ENCODE measurements around the gene CCDC102A. TPM values are rescaled to one million over a fixed set of nuclear protein-coding genes. Genes with fewer than 3 reads are reported as not detected.

Gene CCDC102A
- 6.3 to 9.4 TPM (median 8.8 TPM) in 5 replicates for total RNA-seq (2022; extraction: Qiagen RNA extraction; ENCODE audit: low read depth)

DNA sequence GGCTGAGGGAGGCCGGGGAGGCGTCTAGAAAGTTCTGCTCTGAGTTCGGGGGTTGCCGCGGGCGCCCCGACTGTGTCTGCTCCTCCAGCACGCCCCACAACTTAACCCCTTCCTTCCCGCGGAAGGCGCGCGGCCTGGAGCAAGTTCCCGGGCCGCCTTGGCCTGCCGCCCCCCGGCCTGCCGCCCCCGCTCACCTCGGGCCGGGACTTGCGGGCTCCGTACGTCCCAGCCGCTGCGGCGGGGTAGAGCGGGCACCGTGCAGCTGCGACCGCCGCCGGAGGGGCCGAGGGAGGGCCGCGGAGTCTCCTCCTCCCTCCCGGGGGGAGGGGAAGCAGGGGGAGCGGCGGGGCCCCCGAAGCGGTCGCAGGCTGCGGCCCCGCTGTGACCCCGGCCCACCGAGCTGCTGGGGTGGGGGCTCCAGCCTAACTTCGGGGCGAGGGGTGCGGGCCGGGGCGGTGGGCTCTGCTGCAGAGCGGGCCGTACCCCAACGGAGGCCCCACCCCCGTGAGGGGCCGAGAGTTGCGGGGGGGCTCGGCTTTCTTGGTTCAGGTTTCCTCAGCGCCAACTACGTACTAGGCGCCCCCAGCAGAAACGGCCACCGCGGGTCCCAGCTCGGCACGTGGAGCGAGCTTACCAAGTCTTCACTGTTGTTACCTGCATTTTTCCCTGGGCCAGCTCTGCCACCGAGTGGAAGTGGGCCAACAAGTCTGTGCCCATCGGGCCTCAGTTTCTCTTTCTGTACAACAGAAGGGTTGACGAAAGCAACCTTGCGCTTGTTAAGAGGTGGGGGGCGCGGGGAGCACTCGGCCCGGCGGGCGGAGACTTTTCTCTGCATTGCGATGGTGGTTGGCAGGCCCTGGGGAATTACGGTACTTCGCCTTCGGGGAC is at the start of gene CCDC102A:
Gene CCDC102A (minus strand): TSS at position 266 of the 888 bp plus-strand sequence. CDS start 7,394 bp downstream, outside the sequence.

DNA sequence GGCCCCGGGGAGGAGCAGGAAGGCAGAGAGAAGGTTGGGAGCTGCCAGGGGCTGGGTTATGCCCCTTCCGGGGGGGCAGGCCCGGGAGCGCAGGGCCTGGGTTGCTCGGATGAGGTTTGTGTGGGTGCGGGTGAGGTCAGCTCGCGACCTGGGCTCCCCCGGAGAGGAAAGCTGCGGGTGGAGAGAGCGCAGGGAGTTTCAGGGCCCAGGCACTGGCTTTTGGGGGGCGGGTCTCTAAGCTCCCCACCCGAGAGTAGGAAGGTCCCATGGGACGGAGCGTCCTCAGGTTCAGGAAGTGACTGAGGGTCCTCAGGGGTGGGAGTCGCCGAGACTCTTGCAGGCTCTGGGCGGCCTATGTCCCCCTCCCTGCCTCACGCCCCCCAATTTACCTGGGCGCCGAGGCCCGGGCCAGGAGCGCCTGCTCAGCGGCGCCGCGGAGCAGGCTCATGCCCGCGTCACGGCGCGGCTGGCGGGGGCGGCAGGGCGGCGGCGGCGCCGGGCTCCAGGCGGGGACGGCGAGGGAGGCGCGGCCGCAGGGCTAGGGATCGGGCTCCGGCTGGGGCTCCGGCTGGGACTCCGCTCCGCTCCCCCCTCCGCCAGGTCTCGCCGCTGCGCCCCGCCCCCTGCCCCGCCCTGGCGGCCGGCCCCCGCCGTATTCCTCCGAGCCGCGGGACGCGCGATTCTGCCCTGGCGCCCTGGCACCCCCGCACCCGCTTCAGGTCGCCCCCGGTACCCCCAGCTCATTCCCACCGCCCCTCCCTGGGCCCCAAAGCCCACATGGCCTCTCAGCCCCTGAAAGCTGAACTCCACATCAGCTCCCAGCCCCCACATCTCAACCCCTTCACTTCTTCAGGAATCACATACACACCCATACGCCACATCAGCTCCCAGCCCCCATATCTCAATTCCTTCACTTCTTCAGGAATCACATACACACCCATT is 50.2 kb downstream of the CCDC102A start, which contains the start of gene DOK4:
Gene DOK4 (minus strand): TSS at position 578 of the 942 bp plus-strand sequence. CDS start 6,986 bp downstream, outside the sequence.

DNA sequence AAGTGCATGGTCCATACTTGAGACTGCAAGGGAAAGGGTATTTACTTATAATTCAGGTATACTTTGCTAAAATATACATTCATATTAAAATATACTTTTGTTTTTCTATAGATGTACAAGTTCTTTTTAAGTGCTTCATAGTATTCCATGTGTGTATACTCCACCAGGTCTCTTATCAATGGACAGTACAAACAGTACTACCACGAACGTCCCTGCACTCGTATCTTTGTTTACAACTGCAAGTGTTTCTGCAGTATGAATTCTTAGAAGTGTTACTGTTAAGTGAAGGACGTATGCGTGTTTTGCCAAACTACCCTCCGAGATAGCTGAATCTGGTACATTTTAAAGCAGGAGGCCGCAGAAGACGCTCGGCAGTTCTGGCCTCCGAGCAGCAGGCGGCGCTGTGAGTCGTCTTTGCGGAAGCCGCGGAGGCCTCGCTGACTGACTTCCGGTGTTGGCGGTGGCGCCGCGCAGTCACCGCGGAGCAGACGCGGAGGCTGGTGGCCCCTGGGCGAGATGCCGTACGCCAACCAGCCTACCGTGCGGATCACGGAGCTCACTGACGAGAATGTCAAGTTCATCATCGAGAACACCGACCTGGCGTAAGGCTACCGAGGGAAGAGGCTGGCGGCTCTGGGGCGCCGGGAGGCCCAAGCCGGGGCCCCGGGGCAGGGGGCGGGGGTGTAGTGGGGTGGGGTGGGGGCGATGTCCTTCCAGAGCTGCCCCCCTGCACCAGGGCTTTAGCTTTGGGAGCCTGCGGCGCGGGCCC is 74.0 kb downstream of the CCDC102A start, which contains the start of gene POLR2C:
Gene POLR2C (plus strand): TSS at position 471 of the 769 bp plus-strand sequence. CDS start 46 bp downstream, at position 517.

Other genes with a start within 250 kb of the CCDC102A start
- 0.06 to 0.08 TPM (median 0.06 TPM) in 3 of 5 replicates, not detected in the others for gene CCL22, start 177.8 kb downstream of the CCDC102A start, total RNA-seq (2022; extraction: Qiagen RNA extraction; ENCODE audit: low read depth)
- 0.07 to 0.28 TPM (median 0.11 TPM) in 5 replicates for gene CX3CL1, start 164.1 kb downstream of the CCDC102A start, total RNA-seq (2022; extraction: Qiagen RNA extraction; ENCODE audit: low read depth)
- not detected in 5 replicates for gene CCL17, start 131.8 kb downstream of the CCDC102A start, total RNA-seq (2022; extraction: Qiagen RNA extraction; ENCODE audit: low read depth)
- 72.0 to 86.3 TPM (median 75.6 TPM) in 5 replicates for gene CIAPIN1, start 89.2 kb downstream of the CCDC102A start, total RNA-seq (2022; extraction: Qiagen RNA extraction; ENCODE audit: low read depth)
- 40.0 to 55.2 TPM (median 50.3 TPM) in 5 replicates for gene COQ9, start 89.1 kb downstream of the CCDC102A start, total RNA-seq (2022; extraction: Qiagen RNA extraction; ENCODE audit: low read depth)
- gene POLR2C, start 73.9 kb downstream of the CCDC102A start, total RNA-seq (2022; extraction: Qiagen RNA extraction; ENCODE audit: low read depth): 102 to 170 TPM (median 106 TPM) in 5 replicates
- gene DOK4, start 50.1 kb downstream of the CCDC102A start, total RNA-seq (2022; extraction: Qiagen RNA extraction; ENCODE audit: low read depth): 31.8 to 52.7 TPM (median 38.6 TPM) in 5 replicates
- gene ADGRG5, start 6.1 kb upstream of the CCDC102A start, total RNA-seq (2022; extraction: Qiagen RNA extraction; ENCODE audit: low read depth): 0.03 TPM in 2 of 5 replicates, not detected in the others
- gene ADGRG1, start 92.1 kb upstream of the CCDC102A start, total RNA-seq (2022; extraction: Qiagen RNA extraction; ENCODE audit: low read depth): 155 to 254 TPM (median 183 TPM) in 5 replicates
- gene ADGRG3, start 131.7 kb upstream of the CCDC102A start, total RNA-seq (2022; extraction: Qiagen RNA extraction; ENCODE audit: low read depth): 0.16 to 0.79 TPM (median 0.62 TPM) in 5 replicates
- 0.10 TPM in 1 of 5 replicates, not detected in the others for gene DRC7, start 158.2 kb upstream of the CCDC102A start, total RNA-seq (2022; extraction: Qiagen RNA extraction; ENCODE audit: low read depth)
- 15.0 to 20.8 TPM (median 20.3 TPM) in 5 replicates for gene KATNB1, start 199.2 kb upstream of the CCDC102A start, total RNA-seq (2022; extraction: Qiagen RNA extraction; ENCODE audit: low read depth)

Measured in A549 treated with RU486 at 1 μM for 4 hours (cell line).